ENCODE measurements around the gene GPX6. TPM values are rescaled to one million over a fixed set of nuclear protein-coding genes. Genes with fewer than 3 reads are reported as not detected.
"Not testable (repeated sequence)": the region's sequence is repeated elsewhere in the genome, so short reads cannot be mapped to it uniquely, and the experiment has no call there.

GPX6 gene
- total and polyA plus RNA-seq, 7 donors = not detected

GRCh38 chr6:28474441-28475219 lies 41.0 kb downstream of the GPX6 start:
- no peak for DNase-seq
- 3 to 5% (median 4%) methylated on average over 18 of the region's 18 CpGs for WGBS, 3 donors
- H3K36me3 ChIP-seq (ENCODE audit: insufficient read depth in 1 of 2, low read depth in 1 of 2) = no peaks in the 10 kb centered on the region
- H3K27me3 ChIP-seq (ENCODE audit: insufficient read depth in 3 of 3, low read length in 2 of 3) = peaks cover 0 to 20% (median 0%) of the 10 kb centered on the region in 3 donors
- no peak for TF ChIP-seq CTCF (IDR thresholded peaks at IDR 0.05)
- no peak overlapping the region for H3K4me3 ChIP-seq
- no peaks in the 10 kb centered on the region for H3K9me3 ChIP-seq
- intact Hi-C loops (cut with DNase I) = no loop called here
- H3K4me1 ChIP-seq = no peaks in the 10 kb centered on the region
- ATAC-seq = no peak
- no peak overlapping the region for H3K27ac ChIP-seq

GRCh38 chr6:28469153-28469745 lies 46.3 kb downstream of the GPX6 start:
- H3K4me3 ChIP-seq; H3K36me3 ChIP-seq (ENCODE audit: insufficient read depth in 1 of 2, low read depth in 1 of 2); H3K27ac ChIP-seq; H3K27me3 ChIP-seq (ENCODE audit: insufficient read depth in 3 of 3, low read length in 2 of 3); H3K9me3 ChIP-seq; DNase-seq; ATAC-seq; H3K4me1 ChIP-seq; intact Hi-C loops (cut with DNase I): not testable (repeated sequence)
- WGBS, 3 donors = 94 to 95% (median 94%) methylated on average over 27 to 45 of the region's 45 CpGs

GRCh38 chr6:28468056-28468455 lies 47.5 kb downstream of the GPX6 start:
- no peak overlapping the region for H3K27ac ChIP-seq
- H3K36me3 ChIP-seq (ENCODE audit: insufficient read depth in 1 of 2, low read depth in 1 of 2) = no peaks in the 10 kb centered on the region
- 71 to 87% (median 80%) methylated on average over 7 of the region's 7 CpGs for WGBS, 3 donors
- H3K27me3 ChIP-seq (ENCODE audit: insufficient read depth in 3 of 3, low read length in 2 of 3) = peaks cover 2 to 3% (median 3%) of the 10 kb centered on the region in 3 donors
- TF ChIP-seq CTCF (IDR thresholded peaks at IDR 0.05) = no peak
- no peaks in the 10 kb centered on the region for H3K4me1 ChIP-seq
- no peak overlapping the region for H3K4me3 ChIP-seq
- DNase-seq (no peak), ATAC-seq (no peak)
- intact Hi-C loops (cut with DNase I) = no loop called here
- H3K9me3 ChIP-seq = no peaks in the 10 kb centered on the region

DNA sequence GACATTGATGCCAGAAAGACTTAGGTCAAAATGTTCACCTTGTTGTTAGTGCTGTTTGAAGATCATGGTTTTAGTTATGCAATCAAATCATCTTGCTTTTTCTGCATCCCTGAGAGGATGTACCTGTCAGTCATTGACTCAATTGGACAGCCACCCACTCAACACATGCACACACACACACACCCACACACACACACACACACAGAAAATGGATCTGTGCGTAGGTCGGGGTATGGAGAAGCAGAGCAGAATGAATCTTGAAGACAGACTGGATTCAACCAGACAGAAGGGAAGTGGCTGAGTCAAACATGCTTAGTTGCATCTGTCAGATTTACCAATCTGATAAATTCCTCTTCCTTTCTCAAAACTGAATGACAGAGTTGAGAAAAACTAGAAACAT lies 53.2 kb downstream of the GPX6 start:
- no peaks in the 10 kb centered on the region for H3K4me1 ChIP-seq
- WGBS, 3 donors = 41 to 52% (median 48%) methylated on average over 2 of the region's 2 CpGs
- intact Hi-C loops (cut with DNase I) = no loop called here
- no peak overlapping the region for H3K4me3 ChIP-seq
- ATAC-seq = no peak
- H3K27me3 ChIP-seq (ENCODE audit: insufficient read depth in 3 of 3, low read length in 2 of 3) = peaks cover 0 to 10% (median 2%) of the 10 kb centered on the region in 3 donors
- no peak for DNase-seq
- no peak for TF ChIP-seq CTCF (IDR thresholded peaks at IDR 0.05)
- no peaks in the 10 kb centered on the region for H3K36me3 ChIP-seq (ENCODE audit: insufficient read depth in 1 of 2, low read depth in 1 of 2)
- no peaks in the 10 kb centered on the region for H3K9me3 ChIP-seq
- H3K27ac ChIP-seq = no peak overlapping the region

DNA sequence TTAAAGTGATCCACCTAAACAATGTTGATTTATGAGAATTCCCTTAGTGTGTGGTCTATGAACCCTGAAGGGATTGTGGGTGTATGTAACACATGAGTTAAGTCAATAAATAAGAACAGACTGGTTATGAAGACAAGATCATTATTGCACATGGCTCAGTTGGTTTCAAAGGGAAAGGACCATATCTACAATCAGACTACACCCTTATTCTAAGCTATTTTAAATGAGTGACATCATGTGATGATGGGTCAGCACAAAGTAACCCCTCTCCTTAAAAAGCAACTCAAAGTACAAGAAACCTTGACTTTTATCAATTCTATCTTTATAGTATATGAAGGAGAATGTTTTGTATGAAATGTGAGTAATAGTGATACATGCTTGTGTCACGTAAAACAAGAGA lies 57.0 kb downstream of the GPX6 start:
- no peak for ATAC-seq
- intact Hi-C loops (cut with DNase I) = no loop called here
- peaks cover 0 to 28% (median 0%) of the 10 kb centered on the region in 3 donors for H3K27me3 ChIP-seq (ENCODE audit: insufficient read depth in 3 of 3, low read length in 2 of 3)

More for the DNA sequence above, 57.0 kb downstream of the GPX6 start:
- no peak for TF ChIP-seq CTCF (IDR thresholded peaks at IDR 0.05)
- no peak for DNase-seq
- Histone ChIP-seq H3K4me1 (no peaks in the 10 kb centered on the region), H3K36me3 (ENCODE audit: insufficient read depth in 1 of 2, low read depth in 1 of 2) (no peaks in the 10 kb centered on the region), H3K9me3 (no peaks in the 10 kb centered on the region), H3K4me3 (no peak overlapping the region), H3K27ac (no peak overlapping the region)
- WGBS, 3 donors = 63 to 75% (median 65%) methylated on average over 1 of the region's 1 CpG

Other genes starting within 250 kb of the GPX6 start
- gene ZSCAN26, start 248.7 kb downstream of the GPX6 start, total RNA-seq = 10 to 100 TPM in 2 of 4 donors, 1 to 10 TPM in 2; 6.9 to 12.9 (median 10.1) TPM
- 1 to 10 TPM; 4.2 to 8.0 (median 6.4) TPM for gene ZSCAN26, start 248.7 kb downstream of the GPX6 start, polyA plus RNA-seq
- gene PGBD1, start 234.2 kb downstream of the GPX6 start, total RNA-seq = 1 to 10 TPM in 3 of 4 donors, under 1 TPM in 1; 0.93 to 2.6 (median 1.3) TPM
- gene PGBD1, start 234.2 kb downstream of the GPX6 start, polyA plus RNA-seq = 1 to 10 TPM in 1 of 3 donors, under 1 TPM in 2; 0.62 to 1.3 (median 0.79) TPM
- gene ZSCAN31, start 179.6 kb downstream of the GPX6 start, total RNA-seq = 10 to 100 TPM in 1 of 4 donors, 1 to 10 TPM in 3; 4.8 to 10.8 (median 7.7) TPM
- gene ZSCAN31, start 179.6 kb downstream of the GPX6 start, polyA plus RNA-seq = 1 to 10 TPM; 1.8 to 3.7 (median 2.3) TPM
- gene ZKSCAN3, start 165.8 kb downstream of the GPX6 start, total RNA-seq = 1 to 10 TPM; 1.5 to 4.6 (median 2.9) TPM
- gene ZKSCAN3, start 165.8 kb downstream of the GPX6 start, polyA plus RNA-seq = 1 to 10 TPM; 1.3 to 2.9 (median 1.5) TPM
- 1 to 10 TPM in 3 of 4 donors, under 1 TPM in 1; 0.98 to 2.2 (median 1.4) TPM for gene ZSCAN12, start 116.0 kb downstream of the GPX6 start, total RNA-seq
- 1 to 10 TPM in 1 of 3 donors, under 1 TPM in 2; 0.48 to 1.2 (median 0.49) TPM for gene ZSCAN12, start 116.0 kb downstream of the GPX6 start, polyA plus RNA-seq
- under 1 TPM in 3 of 4 donors, not detected in 1; 0.37 to 0.75 (median 0.44) TPM for gene ZSCAN23, start 72.3 kb downstream of the GPX6 start, total RNA-seq
- gene ZSCAN23, start 72.3 kb downstream of the GPX6 start, polyA plus RNA-seq = under 1 TPM; 0.08 to 0.14 (median 0.13) TPM
- not detected for gene GPX5, start 10.1 kb upstream of the GPX6 start, total RNA-seq
- not detected for gene GPX5, start 10.1 kb upstream of the GPX6 start, polyA plus RNA-seq

All from psoas muscle (tissue), 8 donors.